Activated naive CD4-positive, alpha-beta T cell treated with Interleukin-2 at 50 U/mL for 16 hours (primary cell): ENCODE measurements around the gene KPNA2.
A peak's percentile ranks its signal among the peaks of the same experiment; 100 is the strongest.
"Not testable (repeated sequence)": the region's sequence is repeated elsewhere in the genome, so short reads cannot be mapped to it uniquely, and the experiment has no call there.

Source experiments
- DNase-seq: peaks from one replicate; pipeline ENCODE4 v3.0.0-alpha.2; 2020

The KPNA2 gene

GRCh38 chr17:68020409-68020756 lies 15.2 kb upstream of the KPNA2 start:
- no peak for DNase-seq

- not testable (repeated sequence) for DNase-seq
These were observed 14.7 kb upstream of the KPNA2 start for GRCh38 chr17:68020791-68021190.

- DNase-seq = no peak
These were observed 13.6 kb upstream of the KPNA2 start for GRCh38 chr17:68021963-68022362.

DNA sequence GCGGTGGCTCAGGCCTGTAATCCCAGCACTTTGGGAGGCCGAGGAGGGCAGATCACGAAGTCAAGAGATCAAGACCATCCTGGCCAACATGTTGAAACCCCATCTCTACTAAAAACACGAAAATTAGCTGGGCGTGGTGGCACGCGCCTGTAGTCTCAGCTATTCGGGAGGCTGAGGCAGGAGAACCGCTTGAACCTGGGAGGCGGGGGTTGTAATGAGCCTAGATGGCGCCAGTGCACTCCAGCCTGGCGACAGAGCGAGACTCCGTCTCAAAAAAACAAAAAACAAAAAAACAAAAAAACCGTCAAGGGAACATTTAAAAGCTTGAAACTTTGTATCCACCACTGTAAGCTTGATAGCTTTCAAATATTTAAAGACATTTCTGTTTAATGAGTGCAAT lies 13.0 kb upstream of the KPNA2 start:
- DNase-seq = not testable (repeated sequence)

GRCh38 chr17:68029512-68030215 lies 5.9 kb upstream of the KPNA2 start:
- no peak for DNase-seq

DNA sequence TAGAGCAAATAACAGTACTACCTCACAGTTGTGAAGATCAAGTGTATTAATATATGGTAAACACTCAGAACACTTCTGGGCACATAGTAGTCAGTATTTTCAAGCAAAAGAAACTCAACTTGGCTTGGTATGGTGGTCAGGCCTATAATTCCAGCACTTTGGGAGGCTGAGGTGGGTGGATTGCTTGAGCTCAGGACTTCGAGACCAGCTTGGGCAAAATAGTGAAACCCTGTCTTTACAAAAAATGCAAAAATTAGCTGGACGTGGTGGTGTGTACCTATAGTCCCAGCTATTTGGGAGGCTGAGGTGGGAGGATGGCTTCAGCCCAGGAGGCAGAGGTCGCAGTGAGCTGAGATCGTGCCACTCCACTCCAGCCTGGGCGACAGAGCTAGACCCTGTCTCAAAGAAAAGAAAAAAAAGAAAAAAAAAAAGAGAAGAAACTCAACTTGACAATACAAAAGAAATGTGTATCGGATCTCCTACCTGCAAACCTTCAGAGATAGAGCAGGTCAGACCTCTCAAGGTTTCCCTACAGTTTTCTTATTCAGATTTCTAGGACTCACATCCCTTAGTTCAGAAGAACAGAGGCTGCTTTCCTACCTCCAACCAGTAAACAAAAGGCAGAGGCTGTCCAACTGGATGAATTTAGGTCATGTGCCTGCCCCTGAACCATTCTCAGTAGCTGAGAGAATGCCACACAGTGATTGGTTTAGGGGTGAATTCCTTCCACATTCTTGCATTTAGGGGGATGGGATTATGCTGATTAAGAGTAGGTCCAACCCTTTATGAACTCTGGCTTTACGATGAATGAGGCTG lies 1.7 kb upstream of the KPNA2 start:
- DNase-seq = no peak

DNA sequence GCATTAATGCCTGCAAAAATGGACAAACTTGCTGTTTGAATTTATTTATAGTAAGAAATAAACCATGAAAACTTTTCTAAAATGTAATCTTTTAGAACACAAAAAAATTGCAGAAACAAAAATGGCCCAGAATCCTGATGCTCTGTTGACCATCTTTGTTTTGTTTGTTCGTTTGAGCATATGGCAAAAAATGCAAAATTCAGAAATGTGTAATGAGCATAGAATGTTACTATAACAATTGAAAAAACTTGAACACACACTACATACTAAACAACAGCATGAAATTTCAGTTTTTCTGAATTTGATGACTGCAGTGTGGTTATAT lies 1.1 kb upstream of the KPNA2 start:
- no peak for DNase-seq

DNA sequence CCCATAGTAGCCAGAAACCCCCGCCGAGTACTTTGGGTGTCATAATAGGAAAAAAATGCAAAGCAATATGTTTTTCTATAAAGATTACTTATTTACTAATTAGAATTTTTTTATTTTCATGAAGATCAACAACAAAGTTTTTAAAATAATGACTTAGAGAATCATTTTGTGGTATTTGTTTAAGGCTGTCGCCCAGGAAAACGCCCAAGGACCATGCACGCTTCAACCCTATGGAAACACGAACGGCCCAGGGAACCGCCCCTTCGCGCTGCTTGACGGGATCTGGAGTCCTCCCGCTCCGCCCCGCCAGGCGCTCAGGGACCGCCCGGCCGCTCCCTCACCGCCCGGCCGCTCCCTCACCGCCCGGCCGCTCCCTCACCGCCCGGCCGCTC lies 408 bp upstream of the KPNA2 start:
- peak; percentile 92 for DNase-seq

- no peak for DNase-seq
These were observed 991 bp downstream of the KPNA2 start for GRCh38 chr17:68036304-68037147.

DNA sequence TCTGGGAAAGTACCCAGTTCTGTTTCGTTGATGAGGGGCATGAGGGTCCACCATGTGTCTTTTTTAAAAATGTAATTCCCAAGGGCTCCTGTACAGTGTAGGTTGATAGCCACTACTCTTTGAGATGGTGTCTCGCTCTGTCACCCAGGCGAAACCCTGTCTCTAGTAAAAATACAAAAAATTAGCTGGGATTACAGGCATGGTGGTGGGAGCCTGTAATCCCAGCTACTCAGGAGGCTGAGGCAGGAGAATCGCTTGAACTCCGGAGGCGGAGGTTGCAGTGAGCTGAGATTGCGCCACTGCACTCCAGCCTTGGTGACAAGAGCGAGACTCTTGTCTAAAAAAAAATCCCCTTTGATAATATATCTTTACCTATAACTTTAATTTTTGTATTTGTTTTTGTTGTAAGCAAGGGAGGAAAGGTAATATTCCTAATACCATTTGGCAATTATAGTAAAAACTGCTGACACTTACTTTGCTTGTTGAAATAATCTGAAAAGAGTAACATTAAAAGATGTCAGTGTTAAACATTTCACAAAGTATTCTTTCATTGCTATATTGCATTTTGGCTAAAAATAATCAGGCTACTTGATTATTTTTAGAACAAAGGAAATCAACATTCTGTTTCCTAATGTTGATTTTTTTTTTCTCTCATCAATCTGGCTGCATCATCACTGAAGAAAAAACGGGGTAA lies 11.8 kb downstream of the KPNA2 start:
- no peak for DNase-seq

DNA sequence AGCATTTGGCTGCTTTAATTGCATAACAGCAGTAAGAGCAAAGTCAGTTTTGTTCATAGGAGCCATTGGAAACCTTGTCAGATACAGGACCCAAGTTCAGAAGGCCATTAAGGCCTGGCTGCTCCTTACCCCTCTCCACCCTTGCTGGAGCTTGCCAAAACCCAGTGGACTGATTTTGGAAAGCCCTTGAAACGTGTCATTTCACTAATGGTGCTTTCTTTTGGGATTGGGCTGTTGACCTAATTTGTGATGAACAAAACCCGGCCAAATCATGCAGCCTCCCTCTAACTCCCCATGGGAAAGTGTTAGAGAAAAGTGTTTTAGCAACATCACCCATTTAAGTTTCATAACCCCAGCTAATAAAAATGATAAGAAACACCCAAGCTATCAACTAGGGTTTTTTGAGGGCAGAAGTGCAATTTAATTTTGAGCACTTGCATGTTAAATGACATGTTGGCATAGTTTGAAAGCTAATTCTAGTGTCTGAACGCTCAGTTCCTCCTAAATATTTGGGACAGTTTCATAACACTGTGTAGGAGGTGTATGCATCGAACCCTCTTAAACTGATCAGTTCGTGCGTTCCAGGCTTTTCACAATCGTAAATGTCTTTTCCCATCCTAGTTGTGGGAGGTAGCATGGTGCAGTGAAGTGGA lies 12.5 kb downstream of the KPNA2 start:
- DNase-seq = not testable (repeated sequence)

DNA sequence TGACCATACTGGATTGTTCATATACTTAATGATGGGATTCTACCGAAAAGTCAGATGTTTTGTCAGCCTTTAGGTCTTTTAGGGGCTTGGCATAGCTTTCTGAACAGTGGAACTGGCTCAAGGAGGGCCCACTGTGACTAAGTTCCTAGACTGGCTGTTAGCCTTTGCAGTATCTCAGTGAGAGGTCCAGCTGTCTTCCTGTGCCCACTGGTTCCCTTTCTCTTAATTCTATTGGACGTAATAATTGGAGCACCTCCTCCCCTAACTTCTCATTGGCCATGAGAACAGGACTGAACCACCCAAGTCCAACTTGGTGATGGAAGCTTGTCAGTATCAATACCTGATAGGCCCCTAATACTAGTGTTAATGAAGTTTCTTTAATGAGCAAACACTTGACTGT lies 13.5 kb downstream of the KPNA2 start:
- no peak for DNase-seq

DNA sequence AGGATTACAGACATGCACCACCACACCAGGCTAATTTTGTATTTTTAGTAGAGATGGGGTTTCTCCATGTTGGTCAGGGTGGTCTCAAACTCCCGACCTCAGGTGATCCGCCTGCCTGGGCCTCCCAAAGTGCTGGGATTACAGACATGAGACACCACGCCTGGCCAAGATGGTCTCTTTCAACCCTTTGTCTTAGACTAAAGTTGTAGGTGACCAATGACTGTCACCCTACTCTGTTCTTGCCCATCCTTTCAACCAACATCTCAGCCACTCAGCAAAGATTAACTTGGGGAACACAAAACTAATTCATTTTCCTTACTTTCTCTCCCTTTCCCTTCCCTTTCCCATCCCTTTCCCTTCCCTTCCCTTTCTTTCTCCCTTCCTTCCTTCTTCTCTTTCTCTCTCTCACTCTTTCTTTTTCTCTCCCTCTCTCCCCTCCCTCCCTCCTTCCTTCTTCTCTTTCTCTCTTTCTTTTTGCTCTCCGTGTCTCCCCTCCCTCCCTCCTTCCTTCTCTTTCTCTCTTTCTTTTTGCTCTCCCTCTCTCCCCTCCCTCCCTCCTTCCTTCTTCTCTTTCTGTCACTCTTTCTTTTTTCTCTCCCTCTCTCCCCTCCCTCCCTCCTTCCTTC lies 14.4 kb downstream of the KPNA2 start:
- not testable (repeated sequence) for DNase-seq

DNA sequence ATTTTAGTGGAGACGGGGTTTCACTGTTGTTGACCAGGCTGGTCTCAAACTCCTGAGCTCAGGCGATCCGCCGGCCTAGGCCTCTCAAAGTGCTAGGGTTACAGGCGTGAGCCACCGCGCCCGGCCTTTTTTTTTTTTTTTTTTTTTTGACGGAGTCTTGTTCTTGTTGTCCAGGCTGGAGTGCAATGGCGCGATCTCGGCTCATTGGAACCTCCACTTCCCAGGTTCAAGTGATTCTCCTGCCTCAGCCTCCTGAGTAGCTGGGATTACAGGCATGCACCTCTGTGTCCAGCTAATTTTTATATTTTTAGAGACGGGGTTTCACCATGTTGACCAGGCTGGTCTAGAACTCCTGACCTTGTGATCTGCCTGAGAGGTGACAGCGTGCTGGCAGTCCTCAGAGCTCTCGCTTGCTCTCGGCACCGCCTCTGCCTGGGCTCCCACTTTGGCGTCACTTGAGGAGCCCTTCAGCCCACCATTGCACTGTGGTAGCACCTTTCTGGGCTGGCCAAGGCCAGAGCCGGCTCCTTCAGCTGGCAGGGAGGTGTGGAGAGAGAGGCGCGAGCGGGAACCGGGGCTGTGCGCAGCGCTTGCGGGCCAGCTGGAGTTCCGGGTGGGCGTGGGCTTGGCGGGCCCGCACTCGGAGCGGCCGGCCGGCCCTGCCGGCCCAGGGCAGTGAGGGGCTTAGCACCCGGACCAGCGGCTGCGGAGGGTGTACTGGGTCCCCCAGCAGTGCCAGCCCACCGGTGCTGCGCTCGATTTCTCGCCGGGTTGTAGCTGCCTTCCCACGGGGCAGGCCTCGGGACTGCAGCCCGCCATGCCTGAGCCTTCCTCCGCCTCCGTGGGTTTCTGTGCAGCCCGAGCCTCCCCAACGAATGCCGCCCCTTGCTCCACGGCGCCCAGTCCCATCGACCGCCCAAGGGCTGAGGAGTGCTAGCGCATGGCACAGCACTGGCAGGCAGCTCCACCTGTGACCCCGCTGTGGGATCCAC lies 16.1 kb downstream of the KPNA2 start:
- not testable (repeated sequence) for DNase-seq

DNA sequence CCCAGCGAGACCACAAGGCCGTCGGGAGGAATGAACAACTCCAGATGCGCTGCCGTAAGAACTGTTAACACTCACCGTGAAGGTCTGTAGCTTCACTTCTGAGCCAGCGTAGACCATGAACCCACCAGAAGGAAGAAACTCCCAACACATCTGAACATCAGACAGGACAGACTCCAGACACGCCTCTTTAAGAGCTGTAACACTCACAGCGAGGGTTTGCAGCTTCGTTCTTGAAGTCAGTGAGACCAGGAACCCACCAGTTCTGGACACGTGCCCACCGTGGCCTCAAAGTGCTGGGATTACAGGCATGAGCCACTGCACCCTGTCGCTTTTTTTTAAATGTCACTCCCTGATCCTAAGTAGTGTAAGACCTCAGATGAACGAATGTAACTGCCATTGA lies 17.3 kb downstream of the KPNA2 start:
- DNase-seq = no peak

GRCh38 chr17:68053231-68054013 lies 17.9 kb downstream of the KPNA2 start:
- no peak for DNase-seq

- no peak for DNase-seq
These were observed 18.9 kb downstream of the KPNA2 start for GRCh38 chr17:68054296-68054900.

DNA sequence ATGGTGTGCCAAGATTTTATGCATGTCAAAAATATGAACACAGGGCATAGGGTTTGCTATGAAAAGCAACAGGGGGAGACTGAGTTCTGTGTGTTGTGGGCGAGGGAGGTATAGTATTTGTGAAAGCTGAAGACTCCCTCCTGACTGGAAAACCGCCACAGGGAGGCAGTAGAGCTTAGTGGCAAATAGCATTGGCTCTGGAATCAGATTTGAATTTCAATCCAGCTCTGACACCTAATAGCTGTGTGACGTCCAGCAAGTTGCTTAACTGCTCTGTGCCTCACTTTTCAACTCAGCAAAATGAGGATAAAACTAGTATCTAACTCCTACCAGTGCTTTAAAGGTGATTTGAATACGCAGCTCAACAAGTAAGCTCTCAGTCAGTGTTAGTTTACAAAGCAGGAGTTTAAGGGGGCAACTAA lies 22.0 kb downstream of the KPNA2 start:
- DNase-seq = peak; percentile 49

DNA sequence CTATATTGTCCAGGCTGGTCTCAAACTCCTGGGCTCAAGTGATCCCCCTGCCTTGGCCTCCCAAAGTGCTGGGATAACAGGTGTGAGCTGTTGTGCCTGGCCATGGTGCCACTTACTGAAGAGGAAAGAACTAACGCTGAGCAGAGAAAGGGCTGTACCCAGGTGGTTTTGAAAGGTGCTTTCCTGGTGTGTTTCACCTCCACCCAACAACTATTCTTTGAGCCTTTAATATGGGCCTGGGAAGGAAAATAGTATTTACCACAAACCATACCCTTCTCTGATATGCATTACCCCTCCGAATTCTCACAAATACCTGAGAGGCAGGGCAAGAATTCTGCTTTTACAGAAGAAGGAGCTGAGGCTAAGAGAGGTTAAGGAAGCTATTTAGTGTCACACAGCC lies 24.8 kb downstream of the KPNA2 start:
- no peak for DNase-seq
